B cell (primary cell): ENCODE results near the gene TIE1. TPM values are rescaled to one million over a fixed set of nuclear protein-coding genes. Genes with fewer than 3 reads are reported as not detected.

Source experiments
- ATAC-seq: fragments of 200-7000 bp; cut with Tn5 transposase; one replicate; pipeline ENCODE4 v1.10.0; 2021; ENCODE audit warnings: low read depth, mild to moderate bottlenecking, moderate number of reproducible peaks, moderate library complexity
- CTCF ChIA-PET: fragments of 350-600 bp; sonication (Branson Sonifier 250); formaldehyde crosslinking; loops from one replicate; lab custom pipeline; 2021; ENCODE audit warnings: antibody characterized with exemption, inconsistent platforms; lab: Charles Lee
- POLR2A ChIA-PET: fragments of 350-600 bp; sonication (Branson Sonifier 250); formaldehyde crosslinking; loops from one replicate; lab custom pipeline; 2021; ENCODE audit warnings: antibody characterized with exemption; lab: Charles Lee
- DNase-seq: peaks from one replicate; pipeline ENCODE4 v3.0.0; 2013
- H2AFZ ChIP-seq: 2 replicates; pipeline ENCODE4 v1.6.1; 2012; ENCODE audit warnings: mild to moderate bottlenecking, low read depth, low read length; ENCODE audit not compliant: insufficient read depth, poor library complexity, severe bottlenecking
- H3K27ac ChIP-seq, 2 donors: 1 replicate in 1 of 2; 2 replicates in 1 of 2; pipeline ENCODE4 v1.5.1; 2012 to 2013; ENCODE audit warnings: low read length in 2 of 2, mild to moderate bottlenecking in 2 of 2, moderate library complexity in 1 of 2
- H3K27me3 ChIP-seq, 4 experiments: fragments of 200-600 bp in 1 of 4; sonication (generic) in 1 of 4; replicated peaks in 1 of 4; 1 replicate in 2 of 4; 2 replicates in 2 of 4; pipeline versions ENCODE4 v1.6.1 to v1.7.0; 2013 to 2016; ENCODE audit warnings: low read length in 3 of 4, mild to moderate bottlenecking in 2 of 4, mixed read lengths in 1 of 4, moderate library complexity in 1 of 4; ENCODE audit not compliant: insufficient read depth in 4 of 4, control insufficient read depth in 3 of 4; ENCODE audit errors: control extremely low read depth in 1 of 4
- H3K36me3 ChIP-seq, 2 experiments: replicated peaks in 1 of 2; 1 replicate in 1 of 2; 2 replicates in 1 of 2; pipeline versions ENCODE4 v1.6.1 to v1.7.1; 2013; ENCODE audit warnings: low read length in 1 of 2; ENCODE audit not compliant: insufficient read depth in 2 of 2, control insufficient read depth in 1 of 2; ENCODE audit errors: control extremely low read depth in 1 of 2, extremely low read depth in 1 of 2
- H3K4me1 ChIP-seq, 2 donors: fragments of 200-600 bp in 1 of 2; sonication (generic) in 1 of 2; 1 replicate in 1 of 2; 2 replicates in 1 of 2; pipeline versions ENCODE4 v1.5.1 to v1.6.1; 2013 to 2017; ENCODE audit warnings: low read length in 2 of 2; ENCODE audit not compliant: control insufficient read depth in 2 of 2, insufficient read depth in 2 of 2
- H3K4me2 ChIP-seq: replicated peaks from 2 replicates; pipeline ENCODE3; 2012; ENCODE audit warnings: mild to moderate bottlenecking, low read depth, low read length; ENCODE audit not compliant: poor library complexity, severe bottlenecking
- H3K4me3 ChIP-seq, 5 experiments: fragments of 200-600 bp in 1 of 5; sonication (generic) in 1 of 5; 1 replicate in 3 of 5; 2 replicates in 2 of 5; pipeline versions ENCODE4 v1.5.1 to v1.7.0; 2011 to 2016; ENCODE audit warnings: low read length in 4 of 5, mild to moderate bottlenecking in 4 of 5, low read depth in 2 of 5, control low read depth in 1 of 5, moderate library complexity in 1 of 5; ENCODE audit not compliant: insufficient read depth in 1 of 5; ENCODE audit errors: control extremely low read depth in 1 of 5, extremely low read depth in 1 of 5
- H3K79me2 ChIP-seq: fragments of 200-600 bp; sonication (generic); one replicate; pipeline ENCODE4 v1.6.0; 2016; ENCODE audit warnings: low read length; ENCODE audit not compliant: control insufficient read depth, insufficient read depth
- H3K9ac ChIP-seq: fragments of 200-600 bp; sonication (generic); 2 replicates; pipeline ENCODE4 v1.6.1; 2017; ENCODE audit warnings: mild to moderate bottlenecking, low read length, moderate library complexity
- H3K9me3 ChIP-seq, 3 donors: one replicate each; pipeline versions ENCODE4 v1.6.1 to v1.7.1; 2013; ENCODE audit warnings: low read length in 2 of 3; ENCODE audit not compliant: control insufficient read depth in 2 of 3, insufficient read depth in 1 of 3; ENCODE audit errors: control extremely low read depth in 1 of 3
- H4K20me1 ChIP-seq: 2 replicates; pipeline ENCODE4 v1.6.0; 2012; ENCODE audit warnings: mild to moderate bottlenecking, low read length; ENCODE audit not compliant: insufficient read depth, control insufficient read depth, poor library complexity, severe bottlenecking
- H3K27ac Mint-ChIP-seq: one replicate; pipeline ENCODE4 v1.8.0; 2021; ENCODE audit warnings: mixed read lengths
- H3K27me3 Mint-ChIP-seq: one replicate; pipeline ENCODE4 v1.8.0; 2021; ENCODE audit warnings: mixed read lengths
- H3K4me1 Mint-ChIP-seq: one replicate; pipeline ENCODE4 v1.8.0; 2021; ENCODE audit warnings: mixed read lengths
- H3K4me3 Mint-ChIP-seq: one replicate; pipeline ENCODE4 v1.8.0; 2021; ENCODE audit warnings: mixed read lengths
- H3K9me3 Mint-ChIP-seq: one replicate; pipeline ENCODE4 v1.8.0; 2022; ENCODE audit warnings: mixed read lengths; ENCODE audit not compliant: insufficient read depth
- EZH2 ChIP-seq: IDR thresholded peaks from 2 replicates; pipeline ENCODE4 v1.6.1; 2012; ENCODE audit warnings: borderline replicate concordance, low read depth, mild to moderate bottlenecking, moderate library complexity, low read length; ENCODE audit not compliant: insufficient read depth, poor library complexity, severe bottlenecking
- WGBS: methylation state at CpG from one replicate; pipeline ENCODE4 v1.1.5; 2013; ENCODE audit warnings: missing lambda C conversion rate; ENCODE audit not compliant: insufficient coverage; 5-methylcytosine and 5-hydroxymethylcytosine counted together
- intact Hi-C: fragments of 100-400 bp; cut with micrococcal nuclease; formaldehyde crosslinking; loops from one replicate; pipeline ENCODE4 v1.10.0; 2022
- polyA plus RNA-seq: library from polyadenylated mRNA; depleted of rRNA; stranded (reverse); fragments of >200 nt; gene quantifications from 2 replicates; pipeline ENCODE4 v1.2.3, GENCODE V29; 2012
- total RNA-seq, 2 donors: library from RNA; stranded (reverse); fragments of 120-200 nt in 1 of 2; gene quantifications; 1 replicate in 1 of 2; 2 replicates in 1 of 2; pipeline versions ENCODE4 v1.2.3 to v1.2.4, GENCODE V29; 2013 to 2022
- TF ChIP-seq, protein P1 (sequence below): fragments of 200-600 bp; IDR thresholded peaks from one replicate; pipeline ENCODE4 v1.8.0; 2022; ENCODE audit warnings: antibody characterized with exemption, mild to moderate bottlenecking

Gene TIE1
- total and polyA plus RNA-seq, 2 donors (not counting 1 experiment from before 2014, with no cell fraction given) = 0.10 TPM; not detected in 1

DNA sequence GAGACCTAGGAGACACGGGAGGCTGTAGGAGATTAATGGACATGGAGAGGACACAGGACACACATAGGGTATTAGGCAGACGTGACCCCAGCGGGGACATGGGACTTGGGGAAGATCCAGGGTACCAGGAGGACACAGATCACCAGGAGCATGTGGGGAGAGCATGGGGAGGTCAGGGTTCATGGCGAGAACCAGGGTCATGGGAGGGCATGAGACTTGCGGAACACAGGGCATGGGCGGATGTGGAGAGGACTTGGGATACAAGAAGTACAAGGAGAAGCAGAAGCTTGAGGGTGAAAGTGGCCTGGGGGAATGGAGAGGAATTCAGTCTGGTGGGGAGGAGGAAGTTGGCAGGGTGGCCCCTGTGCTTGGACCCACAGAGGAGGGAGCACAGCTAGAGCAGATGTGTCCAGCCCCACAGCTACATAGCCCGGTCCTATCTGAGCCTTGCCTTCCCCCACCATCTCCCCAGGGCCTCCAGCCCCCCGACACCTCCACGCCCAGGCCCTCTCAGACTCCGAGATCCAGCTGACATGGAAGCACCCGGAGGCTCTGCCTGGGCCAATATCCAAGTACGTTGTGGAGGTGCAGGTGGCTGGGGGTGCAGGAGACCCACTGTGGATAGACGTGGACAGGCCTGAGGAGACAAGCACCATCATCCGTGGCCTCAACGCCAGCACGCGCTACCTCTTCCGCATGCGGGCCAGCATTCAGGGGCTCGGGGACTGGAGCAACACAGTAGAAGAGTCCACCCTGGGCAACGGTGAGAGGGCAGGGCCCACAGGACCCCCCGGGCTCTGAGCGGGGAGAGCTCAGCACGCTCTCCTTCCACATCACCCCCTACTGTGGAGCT, 12.1 kb downstream of the TIE1 start:
- H3K79me2 ChIP-seq = no peaks in the 10 kb centered on the region
- H3K9ac ChIP-seq = no peak overlapping the region
- intact Hi-C loops = no loop called here
- no peaks in the 10 kb centered on the region for H3K27me3 ChIP-seq
- H3K4me3 ChIP-seq = no peak overlapping the region
- ATAC-seq (no peak), DNase-seq (no peak)
- Mint-ChIP-seq H3K4me1 (no peaks in the 10 kb centered on the region), H3K9me3 (no peaks in the 10 kb centered on the region), H3K27me3 (no peaks in the 10 kb centered on the region), H3K4me3 (no peak overlapping the region), H3K27ac (no peak overlapping the region)
- TF ChIP-seq EZH2 = no peak
- TF ChIP-seq, protein P1, sequence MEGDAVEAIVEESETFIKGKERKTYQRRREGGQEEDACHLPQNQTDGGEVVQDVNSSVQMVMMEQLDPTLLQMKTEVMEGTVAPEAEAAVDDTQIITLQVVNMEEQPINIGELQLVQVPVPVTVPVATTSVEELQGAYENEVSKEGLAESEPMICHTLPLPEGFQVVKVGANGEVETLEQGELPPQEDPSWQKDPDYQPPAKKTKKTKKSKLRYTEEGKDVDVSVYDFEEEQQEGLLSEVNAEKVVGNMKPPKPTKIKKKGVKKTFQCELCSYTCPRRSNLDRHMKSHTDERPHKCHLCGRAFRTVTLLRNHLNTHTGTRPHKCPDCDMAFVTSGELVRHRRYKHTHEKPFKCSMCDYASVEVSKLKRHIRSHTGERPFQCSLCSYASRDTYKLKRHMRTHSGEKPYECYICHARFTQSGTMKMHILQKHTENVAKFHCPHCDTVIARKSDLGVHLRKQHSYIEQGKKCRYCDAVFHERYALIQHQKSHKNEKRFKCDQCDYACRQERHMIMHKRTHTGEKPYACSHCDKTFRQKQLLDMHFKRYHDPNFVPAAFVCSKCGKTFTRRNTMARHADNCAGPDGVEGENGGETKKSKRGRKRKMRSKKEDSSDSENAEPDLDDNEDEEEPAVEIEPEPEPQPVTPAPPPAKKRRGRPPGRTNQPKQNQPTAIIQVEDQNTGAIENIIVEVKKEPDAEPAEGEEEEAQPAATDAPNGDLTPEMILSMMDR = no peak
- H2AFZ ChIP-seq = no peak overlapping the region
- no peak overlapping the region for H3K27ac ChIP-seq
- no peaks in the 10 kb centered on the region for H3K36me3 ChIP-seq
- POLR2A ChIA-PET = no interaction called here
- H4K20me1 ChIP-seq = no peaks in the 10 kb centered on the region
- no peaks in the 10 kb centered on the region for H3K9me3 ChIP-seq
- CTCF ChIA-PET = no interaction called here
- H3K4me2 ChIP-seq = no peak overlapping the region
- no peaks in the 10 kb centered on the region for H3K4me1 ChIP-seq
- WGBS = 94% methylated on average over 21 of the region's 24 CpGs

GRCh38 chr1:43313771-43314170, 13.0 kb downstream of the TIE1 start:
- H3K27ac ChIP-seq = no peak overlapping the region
- H4K20me1 ChIP-seq = no peaks in the 10 kb centered on the region
- WGBS = 94% methylated on average over 3 of the region's 10 CpGs
- POLR2A ChIA-PET = no interaction called here
- H3K27me3 ChIP-seq = no peaks in the 10 kb centered on the region
- Mint-ChIP-seq H3K27me3 (no peaks in the 10 kb centered on the region), H3K4me1 (no peaks in the 10 kb centered on the region), H3K9me3 (no peaks in the 10 kb centered on the region), H3K27ac (no peak overlapping the region), H3K4me3 (no peak overlapping the region)
- no peak overlapping the region for H3K9ac ChIP-seq
- H2AFZ ChIP-seq = no peak overlapping the region
- H3K36me3 ChIP-seq = no peaks in the 10 kb centered on the region
- H3K79me2 ChIP-seq = no peaks in the 10 kb centered on the region
- CTCF ChIA-PET = no interaction called here
- no peak overlapping the region for H3K4me3 ChIP-seq
- H3K4me1 ChIP-seq = no peaks in the 10 kb centered on the region
- intact Hi-C loops = no loop called here
- no peak for TF ChIP-seq EZH2
- TF ChIP-seq, protein P1 = no peak
- ATAC-seq (no peak), DNase-seq (no peak)
- H3K4me2 ChIP-seq = no peak overlapping the region
- no peaks in the 10 kb centered on the region for H3K9me3 ChIP-seq
